HCT116 (cell line): ENCODE measurements around the gene INHBA. TPM values are rescaled to one million over a fixed set of nuclear protein-coding genes. Genes with fewer than 3 reads are reported as not detected.

Experiments
- ATAC-seq: fragments of 200-7000 bp; cut with Tn5 transposase; 2 replicates; pipeline ENCODE4 v1.9.1; 2020; ENCODE audit warnings: mild to moderate bottlenecking, moderate library complexity
- BruUV-seq: library from RNA; stranded (reverse); fragments of 400-500 nt; replicated peaks from 2 replicates; lab custom pipeline; 2021; lab: Mats Ljungman, UMichigan
- CTCF ChIA-PET: fragments of 300-600 bp; sonication (Branson Sonifier 250); formaldehyde crosslinking; loops from one replicate; lab custom pipeline; 2021; ENCODE audit warnings: antibody characterized with exemption; lab: Charles Lee
- POLR2A ChIA-PET: fragments of 300-600, 350-600 bp; sonication (Branson Sonifier 250); formaldehyde crosslinking; loops from one replicate; lab custom pipeline; 2021; ENCODE audit warnings: antibody characterized with exemption; lab: Charles Lee
- RAD21 ChIA-PET, 2 experiments: fragments of 300-600 bp; sonication (Branson Sonifier 250); formaldehyde crosslinking; loops; one replicate each; lab custom pipeline; 2023; ENCODE audit warnings: low total read pairs in 2 of 2; ENCODE audit not compliant: uncharacterized antibody in 2 of 2, unreplicated experiment in 2 of 2, low non-redundant PET in 1 of 2; lab: Charles Lee
- DNase-seq: peaks from one replicate; pipeline ENCODE4 v3.0.0-alpha.2; 2010; ENCODE audit warnings: low read depth, low spot score
- H2AFZ ChIP-seq: fragments of 200-600 bp; shearing (Covaris generic), sonication (generic); 2 replicates; pipeline ENCODE4 v1.6.1; 2017; ENCODE audit warnings: low read depth, mixed run types, mixed read lengths, antibody characterized with exemption, low read length; ENCODE audit not compliant: poor library complexity, severe bottlenecking
- H3K27ac ChIP-seq: 2 replicates; pipeline ENCODE4 v1.5.1; 2012; ENCODE audit warnings: low read depth, low read length
- H3K27me3 ChIP-seq: fragments of 200-600 bp; sonication (generic); 2 replicates; pipeline ENCODE4 v1.6.1; 2016; ENCODE audit warnings: mixed run types, low read length, mixed read lengths; ENCODE audit not compliant: insufficient read depth
- H3K36me3 ChIP-seq, 2 experiments: fragments of 200-500 bp in 1 of 2; fragments of 200-600 bp in 1 of 2; sonication (Bioruptor generic) in 1 of 2; sonication (generic) in 1 of 2; 2 replicates each; pipeline versions ENCODE4 v1.5.1 to v1.6.1; 2014 to 2016; ENCODE audit warnings: low read length in 2 of 2, inconsistent platforms in 1 of 2, mixed read lengths in 1 of 2, mixed run types in 1 of 2; ENCODE audit not compliant: insufficient read depth in 2 of 2, control insufficient read depth in 1 of 2
- H3K4me1 ChIP-seq, 2 experiments: fragments of 200-600 bp in 1 of 2; sonication (generic) in 1 of 2; 2 replicates each; pipeline versions ENCODE4 v1.5.1 to v1.6.1; 2012 to 2017; ENCODE audit warnings: low read length in 2 of 2, inconsistent platforms in 1 of 2, mild to moderate bottlenecking in 1 of 2, mixed read lengths in 1 of 2, mixed run types in 1 of 2, moderate library complexity in 1 of 2; ENCODE audit not compliant: insufficient read depth in 2 of 2, control insufficient read depth in 1 of 2
- H3K4me2 ChIP-seq: fragments of 200-600 bp; sonication (generic); 2 replicates; pipeline ENCODE4 v1.6.1; 2017; ENCODE audit warnings: mixed run types, low read length, mixed read lengths
- H3K4me3 ChIP-seq, 2 experiments: fragments of 200-600 bp in 1 of 2; sonication (generic) in 1 of 2; replicated peaks in 1 of 2; 2 replicates each; pipeline ENCODE4 v1.5.1; 2011 to 2016; ENCODE audit warnings: low read length in 2 of 2, control low read depth in 1 of 2, low read depth in 1 of 2, mild to moderate bottlenecking in 1 of 2, mixed read lengths in 1 of 2, mixed run types in 1 of 2
- H3K79me2 ChIP-seq: fragments of 200-600 bp; sonication (generic); 2 replicates; pipeline ENCODE4 v1.6.1; 2017; ENCODE audit warnings: mild to moderate bottlenecking, mixed run types, low read length, moderate library complexity, mixed read lengths; ENCODE audit not compliant: insufficient read depth
- H3K9ac ChIP-seq: fragments of 200-600 bp; sonication (generic); 2 replicates; pipeline ENCODE4 v1.6.1; 2016; ENCODE audit warnings: low read length, mixed read lengths
- H3K9me2 ChIP-seq: fragments of 200-600 bp; sonication (generic), shearing (Covaris generic); 2 replicates; pipeline ENCODE4 v1.6.1; 2017; ENCODE audit warnings: mixed run types, mild to moderate bottlenecking, moderate library complexity; ENCODE audit not compliant: insufficient read depth
- H3K9me3 ChIP-seq, 2 experiments: fragments of 200-500 bp in 1 of 2; fragments of 200-600 bp in 1 of 2; sonication (Bioruptor generic) in 1 of 2; sonication (generic) in 1 of 2; 2 replicates each; pipeline ENCODE4 v1.6.1; 2014 to 2017; ENCODE audit warnings: low read length in 2 of 2, mixed read lengths in 2 of 2, inconsistent platforms in 1 of 2, low read depth in 1 of 2, mild to moderate bottlenecking in 1 of 2, mixed run types in 1 of 2, moderate library complexity in 1 of 2; ENCODE audit not compliant: control insufficient read depth in 1 of 2, insufficient read depth in 1 of 2
- H4K20me1 ChIP-seq: fragments of 200-600 bp; sonication (generic), shearing (Covaris generic); 2 replicates; pipeline ENCODE4 v1.6.1; 2017; ENCODE audit warnings: mixed run types, mild to moderate bottlenecking, moderate library complexity; ENCODE audit not compliant: insufficient read depth
- CEBPB ChIP-seq: IDR thresholded peaks from 2 replicates; pipeline ENCODE4 v1.6.1; 2012; ENCODE audit warnings: low read depth
- EZH2 ChIP-seq: fragments of 200-600 bp; sonication (generic); IDR thresholded peaks from 2 replicates; pipeline ENCODE4 v1.6.1; 2017; ENCODE audit warnings: antibody characterized with exemption, mixed run types
- EZH2phosphoT487 ChIP-seq: fragments of 200-600 bp; IDR thresholded peaks from 2 replicates; pipeline ENCODE4 v1.6.1; 2018; ENCODE audit warnings: antibody characterized with exemption, borderline replicate concordance
- MAX ChIP-seq: IDR thresholded peaks from 2 replicates; pipeline ENCODE4 v1.6.1; 2012
- POLR2A ChIP-seq: IDR thresholded peaks from 2 replicates; pipeline ENCODE4 v1.7.0; 2011; ENCODE audit warnings: borderline replicate concordance; ENCODE audit not compliant: insufficient read depth, insufficient read length; ENCODE audit errors: extremely low read depth
- SIN3A ChIP-seq: IDR thresholded peaks from 2 replicates; pipeline ENCODE4 v1.6.1; 2012; ENCODE audit warnings: low read depth
- SP1 ChIP-seq: IDR thresholded peaks from 2 replicates; pipeline ENCODE4 v1.6.1; 2012; ENCODE audit warnings: low read depth
- SRF ChIP-seq: IDR thresholded peaks from 2 replicates; pipeline ENCODE4 v1.6.1; 2012; ENCODE audit warnings: low read depth
- TCF7L2 ChIP-seq: IDR thresholded peaks from 2 replicates; pipeline ENCODE4 v1.7.0; 2011; ENCODE audit warnings: borderline replicate concordance, inconsistent platforms; ENCODE audit not compliant: insufficient read depth, insufficient read length; ENCODE audit errors: extremely low read depth
- YY1 ChIP-seq: IDR thresholded peaks from 2 replicates; pipeline ENCODE4 v1.6.1; 2011; ENCODE audit warnings: low read length, low read depth, moderate library complexity, mild to moderate bottlenecking; ENCODE audit not compliant: insufficient replicate concordance; ENCODE audit errors: extremely low read depth
- ZBTB33 ChIP-seq: IDR thresholded peaks from 2 replicates; pipeline ENCODE4 v1.6.1; 2011; ENCODE audit warnings: mild to moderate bottlenecking, low read length, moderate library complexity; ENCODE audit not compliant: insufficient replicate concordance; ENCODE audit errors: extremely low read depth
- ZNF274 ChIP-seq: fragments of 200-500 bp; sonication (Bioruptor generic); IDR thresholded peaks from 2 replicates; pipeline ENCODE4 v1.6.1; 2014; ENCODE audit warnings: mild to moderate bottlenecking, low read depth, low read length, inconsistent platforms
- intact Hi-C: fragments of 100-400 bp; cut with micrococcal nuclease; formaldehyde crosslinking; loops from 2 replicates; pipeline ENCODE4 v1.10.0; 2022
- total RNA-seq: library from RNA; stranded (reverse); gene quantifications from one replicate; pipeline ENCODE4 v1.2.1, GENCODE V29; 2021; ENCODE audit not compliant: unreplicated experiment

INHBA gene
- total RNA-seq, 1 experiment from 2014 or later = 0.10 TPM

GRCh38 chr7:41682422-41682821, 20.5 kb downstream of the INHBA start:
- RAD21 ChIA-PET = no interaction called here
- intact Hi-C loops = no loop called here

More at GRCh38 chr7:41682422-41682821, 20.5 kb downstream of the INHBA start:
- TF ChIP-seq EZH2phosphoT487 = no peak
- no peak for TF ChIP-seq EZH2
- no peak for TF ChIP-seq TCF7L2
- no peak for TF ChIP-seq POLR2A
- TF ChIP-seq SIN3A = no peak
- no peak for TF ChIP-seq YY1
- no peak for TF ChIP-seq SP1
- no peak for TF ChIP-seq SRF
- no peak for TF ChIP-seq MAX
- TF ChIP-seq ZBTB33 = no peak
- no peak for TF ChIP-seq CEBPB
- TF ChIP-seq ZNF274 = no peak
- Histone ChIP-seq H3K27ac (no peak overlapping the region), H3K36me3 (no peaks in the 10 kb centered on the region), H3K9me3 (no peaks in the 10 kb centered on the region), H3K9me2 (no peaks in the 10 kb centered on the region), H3K4me2 (no peak overlapping the region), H2AFZ (no peak overlapping the region), H3K4me1 (no peaks in the 10 kb centered on the region), H3K27me3 (no peaks in the 10 kb centered on the region), H3K4me3 (no peak overlapping the region), H3K79me2 (no peaks in the 10 kb centered on the region), H4K20me1 (no peaks in the 10 kb centered on the region), H3K9ac (no peak overlapping the region)
- BruUV-seq = no TSS peak
- ATAC-seq = no peak
- no peak for DNase-seq
- ChIA-PET POLR2A (no interaction called here), CTCF (no interaction called here)
